ENCODE measurements around the gene FAM184B. TPM values are rescaled to one million over a fixed set of nuclear protein-coding genes. Genes with fewer than 3 reads are reported as not detected.

Gene FAM184B
- total RNA-seq, 4 donors from 2014 or later = not detected

- no peak for DNase-seq
- Histone ChIP-seq H3K9me3 (no peaks in the 10 kb centered on the region), H3K27me3 (no peaks in the 10 kb centered on the region), H3K4me1 (no peaks in the 10 kb centered on the region), H3K27ac (no peak overlapping the region), H3K4me3 (replicated peaks in 1 of 3) (no peak overlapping the region), H3K36me3 (no peaks in the 10 kb centered on the region)
- 31 to 82% methylated on average over 1 of the region's 1 CpG for WGBS, 2 donors
- TF ChIP-seq POLR2A (IDR thresholded peaks at IDR 0.05) = no peak
- TF ChIP-seq CTCF (IDR thresholded peaks at IDR 0.05) = no peak
- intact Hi-C loops (cut with DNase I) = no loop called here
Measured at GRCh38 chr4:17761062-17761461, 20.4 kb downstream of the FAM184B start.

GRCh38 chr4:17760626-17761025, 20.8 kb downstream of the FAM184B start:
- Histone ChIP-seq H3K27me3 (no peaks in the 10 kb centered on the region), H3K4me3 (replicated peaks in 1 of 3) (no peak overlapping the region), H3K9me3 (no peaks in the 10 kb centered on the region), H3K27ac (no peak overlapping the region), H3K4me1 (no peaks in the 10 kb centered on the region), H3K36me3 (no peaks in the 10 kb centered on the region)
- no peak for DNase-seq
- no peak for TF ChIP-seq POLR2A (IDR thresholded peaks at IDR 0.05)
- intact Hi-C loops (cut with DNase I) = no loop called here
- 76 to 81% methylated on average over 6 of the region's 6 CpGs for WGBS, 2 donors

- no peaks in the 10 kb centered on the region for H3K27me3 ChIP-seq
- 68 to 74% methylated on average over 5 of the region's 5 CpGs for WGBS, 2 donors
- H3K27ac ChIP-seq = no peak overlapping the region
- DNase-seq = no peak
- intact Hi-C loops (cut with DNase I) = no loop called here
- no peaks in the 10 kb centered on the region for H3K9me3 ChIP-seq
- H3K36me3 ChIP-seq = no peaks in the 10 kb centered on the region
- no peak overlapping the region for H3K4me3 ChIP-seq (replicated peaks in 1 of 3)
- TF ChIP-seq CTCF (IDR thresholded peaks at IDR 0.05) (no peak), POLR2A (IDR thresholded peaks at IDR 0.05) (no peak)
- no peaks in the 10 kb centered on the region for H3K4me1 ChIP-seq
Measured at GRCh38 chr4:17758485-17758884, 22.9 kb downstream of the FAM184B start.

- Histone ChIP-seq H3K36me3 (no peaks in the 10 kb centered on the region), H3K4me3 (replicated peaks in 1 of 3) (no peak overlapping the region), H3K9me3 (no peaks in the 10 kb centered on the region), H3K27me3 (no peaks in the 10 kb centered on the region), H3K4me1 (no peaks in the 10 kb centered on the region), H3K27ac (no peak overlapping the region)
- 78 to 79% methylated on average over 1 of the region's 1 CpG for WGBS, 2 donors
- no peak for TF ChIP-seq POLR2A (IDR thresholded peaks at IDR 0.05)
- no peak for TF ChIP-seq CTCF (IDR thresholded peaks at IDR 0.05)
- no peak for DNase-seq
- intact Hi-C loops (cut with DNase I) = no loop called here
Measured at GRCh38 chr4:17757621-17758020, 23.8 kb downstream of the FAM184B start.

- no peak overlapping the region for H3K4me3 ChIP-seq (replicated peaks in 1 of 3)
- no peaks in the 10 kb centered on the region for H3K27me3 ChIP-seq
- no peaks in the 10 kb centered on the region for H3K9me3 ChIP-seq
- no peak overlapping the region for H3K27ac ChIP-seq
- H3K4me1 ChIP-seq = no peaks in the 10 kb centered on the region
- intact Hi-C loops (cut with DNase I) = no loop called here
- DNase-seq = no peak
- TF ChIP-seq POLR2A (IDR thresholded peaks at IDR 0.05) = no peak
- TF ChIP-seq CTCF (IDR thresholded peaks at IDR 0.05) = no peak
- H3K36me3 ChIP-seq = no peaks in the 10 kb centered on the region
- 97 to 98% methylated on average over 2 of the region's 2 CpGs for WGBS, 2 donors
Measured at GRCh38 chr4:17753646-17754045, 27.8 kb downstream of the FAM184B start.

GRCh38 chr4:17740702-17741101, 40.7 kb downstream of the FAM184B start:
- no peak for DNase-seq
- 87 to 90% methylated on average over 4 of the region's 4 CpGs for WGBS, 2 donors
- intact Hi-C loops (cut with DNase I) = no loop called here

More at GRCh38 chr4:17740702-17741101, 40.7 kb downstream of the FAM184B start:
- H3K4me1 ChIP-seq = no peaks in the 10 kb centered on the region
- no peaks in the 10 kb centered on the region for H3K9me3 ChIP-seq
- H3K27me3 ChIP-seq = no peaks in the 10 kb centered on the region
- TF ChIP-seq POLR2A (IDR thresholded peaks at IDR 0.05) = no peak
- no peak for TF ChIP-seq CTCF (IDR thresholded peaks at IDR 0.05)
- no peak overlapping the region for H3K27ac ChIP-seq
- H3K36me3 ChIP-seq = no peaks in the 10 kb centered on the region
- H3K4me3 ChIP-seq (replicated peaks in 1 of 3) = no peak overlapping the region
